GM21529 (cell line): Measurements from ENCODE around the gene PEX14.

Experiments
- ATAC-seq: cut with Tn5 transposase; IDR thresholded peaks from one replicate; pipeline ENCODE4 v1.9.1; 2021; ENCODE audit not compliant: unreplicated experiment

PEX14 gene

DNA sequence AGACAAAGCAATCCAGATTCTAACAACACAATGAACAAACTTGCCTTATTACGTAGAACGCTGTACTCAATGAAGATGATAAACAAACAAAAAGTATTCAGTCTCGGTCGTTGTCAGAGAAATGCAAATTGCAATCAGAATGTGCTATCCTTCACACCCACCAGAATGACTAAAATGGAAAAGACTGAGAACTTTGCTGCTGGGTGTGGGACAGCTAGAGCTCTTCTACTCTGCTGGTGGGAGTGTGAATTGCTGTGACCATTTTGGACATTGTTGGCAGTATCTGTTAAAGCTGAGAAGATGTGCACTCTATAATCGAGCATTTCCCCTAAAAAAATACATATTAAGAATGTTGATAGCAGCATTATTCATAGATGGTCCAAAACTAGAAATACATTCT lies 111.4 kb downstream of the PEX14 start:
- no peak for ATAC-seq

DNA sequence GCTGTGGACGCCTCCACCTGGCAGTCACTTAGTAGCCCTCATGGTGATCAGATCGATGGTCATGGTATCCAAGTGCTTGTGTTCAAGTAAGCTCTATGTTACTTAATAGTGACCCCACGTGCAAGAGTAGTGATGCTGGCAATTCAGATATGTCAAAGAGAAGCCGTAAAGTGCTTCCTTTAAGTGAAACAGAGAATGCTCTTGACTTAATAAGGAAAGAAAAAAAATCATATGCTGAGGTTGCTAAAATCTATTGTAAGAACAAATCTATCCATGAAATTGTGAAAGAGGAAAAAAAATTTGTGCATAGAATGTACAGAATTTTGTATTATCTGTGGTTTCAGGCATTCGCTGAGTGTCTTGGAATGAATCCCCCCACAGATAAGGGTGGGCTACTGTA lies 113.9 kb downstream of the PEX14 start:
- ATAC-seq = no peak

DNA sequence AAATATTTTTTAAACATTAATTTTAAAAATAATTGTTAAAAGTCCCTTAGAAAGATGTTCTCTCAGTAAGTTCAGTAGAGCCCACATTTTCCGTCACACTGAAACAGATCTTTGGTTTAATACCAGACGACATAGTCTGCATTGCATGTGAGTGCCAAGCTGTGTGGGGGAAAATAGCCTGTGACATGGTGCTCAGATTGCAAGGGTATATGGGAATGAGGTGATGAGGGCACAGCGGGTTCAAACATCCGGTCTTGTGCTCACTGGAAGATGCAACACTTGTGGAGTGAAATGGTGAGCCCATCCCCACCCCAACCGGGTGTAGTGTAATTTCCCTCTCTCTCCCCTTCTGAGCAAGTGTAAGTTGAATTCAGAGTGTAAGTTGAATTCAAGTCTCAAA lies 114.3 kb downstream of the PEX14 start:
- ATAC-seq = no peak

DNA sequence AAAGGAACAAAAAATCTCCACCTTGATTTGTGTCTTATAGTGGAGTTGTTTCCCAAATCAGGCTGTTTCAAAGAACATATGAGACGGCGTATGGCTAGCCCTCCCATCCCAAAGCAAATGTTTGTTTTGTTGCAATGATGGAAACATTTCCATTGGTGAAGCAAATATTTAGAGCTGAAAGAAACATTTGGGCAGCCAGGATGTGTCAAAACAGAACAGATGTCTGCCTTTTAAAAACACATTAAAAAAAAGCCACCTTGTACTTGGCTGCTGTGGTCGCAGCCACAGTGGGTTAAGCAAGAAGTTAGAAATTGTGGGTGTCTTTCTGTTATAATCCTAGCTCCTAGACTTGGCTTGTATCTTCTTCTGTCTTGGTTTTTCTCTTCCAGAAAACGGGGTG lies 116.3 kb downstream of the PEX14 start:
- no peak for ATAC-seq

DNA sequence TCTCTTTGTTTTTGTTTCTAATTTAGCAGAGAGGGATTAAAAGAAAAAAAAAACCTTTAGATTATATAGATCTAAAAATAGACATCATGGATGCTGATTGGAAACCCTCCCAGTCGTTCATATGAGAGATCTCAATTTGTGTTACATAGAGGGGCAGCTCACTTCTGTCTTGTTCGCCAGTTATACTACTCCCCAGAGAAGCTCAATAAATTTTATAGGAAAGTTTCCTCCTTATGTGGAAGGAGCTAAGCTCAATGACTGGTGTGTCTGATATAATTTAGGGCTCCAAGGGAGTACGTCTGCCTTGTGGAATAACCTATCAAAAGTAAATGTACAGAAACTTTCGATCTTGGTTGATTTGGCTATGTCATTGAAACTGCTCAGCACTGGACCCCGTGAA lies 117.6 kb downstream of the PEX14 start:
- no peak for ATAC-seq

DNA sequence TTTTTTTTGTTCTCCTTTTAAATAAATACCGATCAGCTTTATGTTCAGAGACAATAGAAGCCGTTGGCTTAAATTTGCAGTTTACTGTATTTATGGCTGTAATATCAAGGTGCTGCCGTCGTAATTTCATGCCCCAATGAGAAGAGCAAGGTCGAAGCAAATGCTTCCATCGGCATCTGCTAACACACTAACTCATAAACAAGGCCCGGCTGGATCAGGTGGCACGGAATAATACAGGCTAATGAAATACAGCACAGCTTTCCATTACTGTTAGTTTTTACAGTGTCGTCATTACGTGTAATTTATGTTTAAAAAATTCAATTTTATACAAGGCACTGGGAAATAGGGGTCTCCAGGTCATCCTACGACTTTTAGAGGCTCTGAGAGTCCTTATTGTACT lies 119.0 kb downstream of the PEX14 start:
- ATAC-seq = no peak

DNA sequence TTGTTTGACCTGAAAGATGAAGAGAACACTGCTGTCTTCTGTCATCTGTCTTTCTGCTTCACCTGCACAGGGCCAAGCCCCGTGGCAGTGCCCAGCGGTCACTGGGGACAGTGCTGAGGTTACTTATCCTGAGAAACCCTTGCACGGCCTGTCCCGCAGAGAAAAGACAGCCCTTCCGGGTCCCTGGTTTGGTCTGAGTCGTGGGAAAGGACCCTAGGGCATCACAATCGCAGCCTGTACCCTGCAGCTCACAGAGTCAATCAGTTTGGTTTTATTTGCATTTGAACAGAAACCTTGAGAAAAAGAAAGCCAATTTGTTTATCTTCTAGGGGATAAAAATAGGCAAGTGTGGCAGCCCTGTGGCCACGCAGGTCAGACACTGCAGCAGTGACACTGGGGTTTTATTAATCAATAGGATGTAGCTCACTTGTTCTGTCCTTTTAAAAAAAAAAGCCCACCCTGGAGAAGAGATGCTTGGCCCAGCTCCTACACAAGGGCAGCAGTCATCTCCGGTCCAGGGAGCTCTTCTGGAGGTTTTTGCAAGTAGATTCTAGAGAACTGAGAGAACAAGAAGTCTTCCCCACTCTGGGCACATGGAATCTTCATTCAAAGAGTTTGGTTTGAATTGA lies 120.0 kb downstream of the PEX14 start:
- no peak for ATAC-seq

DNA sequence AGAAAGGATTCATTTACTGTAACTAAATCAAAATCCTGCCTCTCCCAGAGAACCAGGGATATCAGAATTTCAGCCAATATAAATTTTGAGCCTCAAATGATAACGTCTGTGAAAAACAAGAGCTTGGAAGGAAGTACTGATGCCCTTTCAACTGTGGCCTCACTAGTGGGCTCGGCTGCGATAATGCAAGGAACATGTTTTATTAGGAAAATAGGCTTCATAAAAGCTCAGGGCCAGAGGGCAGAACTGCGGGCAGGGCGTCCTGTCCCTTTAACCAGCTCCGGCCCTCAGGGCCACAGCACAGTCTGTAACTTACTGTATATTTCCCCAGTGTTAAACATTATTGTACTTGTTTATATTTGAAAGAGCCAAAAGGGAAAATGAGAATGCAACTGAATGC lies 122.0 kb downstream of the PEX14 start:
- no peak for ATAC-seq

DNA sequence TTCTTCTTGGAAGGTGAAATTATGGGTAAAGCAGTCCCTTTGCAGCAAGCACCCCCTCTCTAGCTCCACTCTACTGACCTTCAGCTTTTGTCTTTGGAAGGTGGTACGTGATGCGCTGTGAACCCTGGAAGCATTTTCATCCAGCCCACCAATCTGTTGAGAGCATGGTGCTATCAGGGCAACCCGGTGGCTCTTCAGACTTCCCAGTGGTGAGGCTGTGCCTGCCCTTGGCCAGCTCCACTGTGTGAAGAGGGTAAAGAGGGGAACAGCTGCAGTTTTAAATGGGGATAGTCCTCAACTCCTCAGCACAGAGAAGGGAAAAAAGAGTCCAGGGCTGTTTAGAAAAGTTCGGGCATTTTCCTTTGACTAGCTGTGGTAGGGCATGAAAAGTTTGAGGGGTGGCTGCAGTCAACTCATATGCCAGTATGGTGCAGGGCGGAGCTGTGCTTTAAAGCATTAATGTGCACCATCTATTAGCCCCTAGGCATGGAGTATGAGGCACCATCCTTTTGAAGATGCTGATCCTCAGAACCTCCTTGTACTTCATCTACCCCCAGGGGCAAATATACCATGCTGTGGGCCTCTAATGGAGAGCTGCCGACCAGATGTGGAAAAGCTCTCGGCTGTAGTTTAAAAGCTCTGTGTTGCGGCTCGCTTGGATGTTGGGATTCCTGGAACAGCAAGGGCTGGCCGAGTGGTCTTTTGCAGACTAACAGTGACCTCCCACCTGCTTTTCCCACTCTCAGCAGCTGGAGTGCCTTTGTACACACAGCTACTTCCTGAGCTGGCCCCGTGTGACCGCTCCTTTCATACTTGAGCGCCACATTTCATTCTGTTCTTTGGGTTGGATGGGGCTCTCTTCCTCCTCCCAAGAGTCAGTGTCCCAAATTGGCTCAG lies 123.0 kb downstream of the PEX14 start:
- ATAC-seq = no peak

DNA sequence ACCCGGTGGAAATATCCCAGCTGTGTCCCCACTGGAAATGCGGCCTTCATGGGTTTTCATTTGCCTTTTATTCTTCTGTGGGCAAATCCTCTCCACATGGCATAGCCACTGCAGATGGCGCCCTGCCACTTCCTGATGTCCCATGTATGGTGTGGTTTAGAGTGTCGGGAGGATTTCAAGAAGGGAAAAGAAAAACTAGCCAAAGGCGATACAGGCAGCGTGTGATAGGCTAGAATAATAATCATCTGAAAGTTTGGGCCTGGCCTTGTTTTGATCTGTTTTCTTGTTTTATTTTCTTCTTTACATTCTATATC lies 123.6 kb downstream of the PEX14 start:
- no peak for ATAC-seq

DNA sequence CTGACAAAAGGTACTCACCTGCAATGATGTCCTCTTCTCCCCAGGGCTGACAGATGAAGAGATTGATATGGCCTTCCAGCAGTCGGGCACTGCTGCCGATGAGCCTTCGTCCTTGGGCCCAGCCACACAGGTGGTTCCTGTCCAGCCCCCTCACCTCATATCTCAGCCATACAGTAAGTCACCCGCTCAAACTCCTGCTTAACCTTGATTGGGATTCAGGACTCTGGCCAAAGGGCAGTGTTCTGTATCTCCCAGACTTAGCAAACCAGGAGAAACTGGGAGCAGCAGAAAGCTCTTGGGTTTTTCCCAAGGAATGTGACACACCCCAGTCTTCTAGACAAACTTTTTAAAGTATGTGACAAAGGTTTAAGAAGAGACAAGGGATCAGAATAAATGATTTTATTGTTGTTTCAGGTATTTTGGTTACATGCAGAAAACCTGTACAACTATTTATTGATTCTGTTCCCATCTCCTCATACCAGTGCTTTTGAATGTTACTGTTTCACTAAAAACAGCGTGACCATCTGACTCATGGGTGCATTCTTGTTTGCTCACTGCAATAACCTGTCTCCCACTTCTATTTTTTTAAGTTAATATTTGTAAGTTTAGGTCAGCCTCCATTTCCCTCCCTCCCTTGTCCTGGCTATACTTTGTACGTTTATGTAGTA lies 124.6 kb downstream of the PEX14 start:
- no peak for ATAC-seq

DNA sequence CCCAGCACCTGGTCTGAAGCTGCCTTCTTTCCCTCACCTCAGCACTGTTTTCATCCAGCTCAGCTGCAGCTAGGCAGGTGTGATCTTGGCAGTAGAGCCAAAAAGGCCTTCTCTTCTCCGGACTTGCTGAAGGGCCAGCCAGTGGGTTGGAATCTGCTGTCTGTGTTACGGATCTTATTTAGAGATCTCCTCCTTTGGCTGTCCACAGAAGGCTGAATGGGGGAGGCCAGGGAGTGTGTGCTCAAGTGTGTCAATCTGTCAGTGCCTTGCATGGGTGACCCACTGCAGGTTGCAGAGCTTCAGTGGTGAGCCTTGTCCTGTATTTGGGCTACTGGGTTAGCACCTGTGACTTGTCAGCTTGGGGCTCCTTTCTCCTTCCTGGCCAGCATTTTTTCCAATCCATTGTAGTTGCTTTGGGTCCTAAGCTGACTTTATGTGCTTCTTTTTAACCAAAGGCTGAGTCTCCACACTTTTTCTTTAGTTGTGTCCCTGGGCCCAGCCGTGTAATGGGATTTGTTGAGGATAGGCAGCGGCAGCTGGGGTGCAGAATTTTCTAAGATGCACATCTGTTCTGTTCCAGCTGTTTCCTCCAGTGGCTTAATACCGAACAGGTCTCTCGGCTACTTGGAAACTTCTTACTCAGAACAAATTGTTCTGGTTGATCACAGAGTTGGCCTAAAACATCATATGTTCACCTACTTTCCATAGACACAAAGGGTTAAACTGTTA lies 126.8 kb downstream of the PEX14 start:
- no peak for ATAC-seq

DNA sequence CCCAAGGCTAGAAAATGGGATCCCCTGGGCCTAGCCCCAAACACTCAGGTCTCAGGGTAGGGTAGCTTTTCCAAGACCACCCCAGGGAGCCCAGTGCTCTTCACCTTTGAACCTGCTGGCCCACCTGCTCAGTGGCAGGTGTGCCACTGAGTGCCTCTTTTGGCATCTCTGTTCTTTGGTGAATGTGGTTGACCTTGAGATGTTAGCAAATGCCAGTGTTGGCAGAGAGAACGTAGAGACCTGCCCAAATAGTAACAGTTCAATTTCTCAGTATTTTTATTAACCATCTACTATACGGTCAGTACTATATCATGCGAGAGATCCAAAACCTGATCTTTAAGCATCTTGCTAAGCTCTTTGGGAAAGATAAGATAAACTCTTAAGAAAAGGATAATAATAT lies 128.2 kb downstream of the PEX14 start:
- no peak for ATAC-seq

DNA sequence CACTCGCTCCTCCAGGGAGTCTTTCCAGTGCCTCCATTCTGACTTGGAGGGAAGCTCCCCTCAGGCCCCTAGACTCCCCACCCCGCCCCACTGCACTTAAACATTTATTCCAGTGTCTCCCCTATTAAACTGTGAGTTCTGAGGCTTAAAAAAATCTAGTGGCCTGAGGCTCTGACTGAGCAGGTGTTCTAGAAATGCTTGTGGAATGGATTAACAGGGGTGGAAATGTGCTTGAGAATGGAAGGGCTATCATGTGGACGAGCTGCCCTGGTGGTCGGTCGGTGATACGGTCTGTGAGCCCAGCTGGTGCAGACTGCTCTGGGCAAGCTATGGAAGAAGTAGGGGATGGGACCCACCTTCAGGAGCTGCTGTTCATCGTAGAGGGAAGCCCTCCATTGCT lies 130.2 kb downstream of the PEX14 start:
- ATAC-seq = no peak

DNA sequence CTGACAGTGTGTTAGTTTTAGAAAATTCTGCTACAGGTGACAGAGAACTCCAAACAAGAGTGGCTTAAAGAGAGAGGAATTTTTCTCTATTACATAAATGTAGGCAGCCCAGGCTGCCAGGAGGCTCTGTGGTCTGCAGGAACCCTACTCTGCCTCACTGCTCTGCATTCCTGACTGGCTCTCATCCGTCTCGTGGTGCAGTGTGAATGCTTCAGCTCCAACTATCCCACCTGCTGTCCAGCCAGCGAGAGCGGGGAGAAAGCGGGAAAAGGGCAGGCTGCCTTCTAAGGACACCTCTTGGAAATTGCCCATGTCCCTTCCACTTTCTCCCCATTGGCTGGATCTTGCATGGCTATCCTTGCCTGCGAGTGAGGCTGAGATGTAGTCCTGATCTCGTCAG lies 131.3 kb downstream of the PEX14 start:
- no peak for ATAC-seq

DNA sequence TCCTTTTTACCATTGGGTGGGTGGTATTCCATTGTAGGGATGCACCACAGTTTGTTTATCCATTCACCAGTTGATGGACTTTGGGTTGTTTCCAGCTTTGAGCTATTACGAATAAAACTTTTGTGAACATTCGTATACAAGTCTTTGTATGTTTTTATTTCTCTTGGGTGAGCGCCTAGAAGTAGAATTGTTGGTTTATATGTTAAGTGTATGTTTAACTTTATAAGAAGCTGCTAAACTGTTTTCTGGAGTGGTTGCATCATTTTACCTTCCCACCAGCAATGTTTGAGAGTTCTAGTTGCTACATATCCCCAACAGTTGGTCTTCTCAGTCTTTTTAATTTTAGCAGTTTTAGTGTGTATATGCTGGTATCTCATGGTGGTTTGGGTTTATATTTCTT lies 132.5 kb downstream of the PEX14 start:
- no peak for ATAC-seq

DNA sequence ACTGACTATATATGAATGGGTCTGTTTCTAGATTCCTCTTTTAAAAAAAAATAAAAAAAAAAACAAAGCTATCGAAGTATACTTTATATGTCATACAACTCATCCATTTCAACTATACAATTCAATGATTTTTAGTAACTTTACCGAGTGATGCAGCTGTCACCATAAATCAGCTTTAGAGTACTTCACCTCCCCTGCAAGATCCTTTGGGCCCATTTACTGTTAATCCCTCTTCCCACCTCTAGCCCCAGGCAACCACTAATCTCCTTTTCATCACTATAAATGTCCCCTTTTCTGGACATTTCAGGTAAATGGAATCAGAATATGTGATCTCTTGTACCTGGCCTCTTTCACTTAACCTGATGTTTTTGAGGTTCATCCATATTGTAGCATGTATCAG lies 133.9 kb downstream of the PEX14 start:
- ATAC-seq = no peak

DNA sequence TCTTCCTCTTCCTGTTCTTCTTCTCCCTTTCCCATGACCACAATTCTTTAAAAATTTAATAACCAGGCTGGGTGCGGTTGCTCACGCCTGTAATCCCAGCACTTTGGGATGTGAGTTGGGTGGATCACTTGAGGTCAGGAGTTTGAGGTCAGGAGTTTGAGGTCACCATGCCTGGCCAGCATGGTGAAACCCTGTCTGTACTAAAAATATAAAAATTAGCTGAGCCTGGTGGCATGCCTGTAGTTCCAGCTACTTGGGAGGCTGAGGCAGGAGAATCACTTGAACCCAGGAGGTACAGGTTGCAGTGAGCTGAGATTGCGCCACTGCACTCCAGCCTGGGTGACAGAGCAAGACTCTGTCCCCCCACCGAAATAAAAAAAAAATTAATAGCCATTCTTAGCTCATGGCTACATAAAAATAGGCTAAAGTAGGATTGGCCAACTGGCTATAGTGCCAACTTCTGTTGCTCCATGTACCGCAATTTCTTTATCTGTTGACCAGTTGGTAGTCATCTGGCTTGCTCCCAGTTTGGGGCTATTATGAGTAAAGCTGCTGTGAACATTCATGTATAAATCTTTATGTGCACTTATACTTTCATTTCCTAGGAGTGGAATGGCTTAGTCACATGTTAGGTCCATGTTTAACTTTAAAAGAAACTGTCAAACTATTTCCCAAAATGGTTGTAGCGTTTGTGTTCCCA lies 136.3 kb downstream of the PEX14 start:
- no peak for ATAC-seq

DNA sequence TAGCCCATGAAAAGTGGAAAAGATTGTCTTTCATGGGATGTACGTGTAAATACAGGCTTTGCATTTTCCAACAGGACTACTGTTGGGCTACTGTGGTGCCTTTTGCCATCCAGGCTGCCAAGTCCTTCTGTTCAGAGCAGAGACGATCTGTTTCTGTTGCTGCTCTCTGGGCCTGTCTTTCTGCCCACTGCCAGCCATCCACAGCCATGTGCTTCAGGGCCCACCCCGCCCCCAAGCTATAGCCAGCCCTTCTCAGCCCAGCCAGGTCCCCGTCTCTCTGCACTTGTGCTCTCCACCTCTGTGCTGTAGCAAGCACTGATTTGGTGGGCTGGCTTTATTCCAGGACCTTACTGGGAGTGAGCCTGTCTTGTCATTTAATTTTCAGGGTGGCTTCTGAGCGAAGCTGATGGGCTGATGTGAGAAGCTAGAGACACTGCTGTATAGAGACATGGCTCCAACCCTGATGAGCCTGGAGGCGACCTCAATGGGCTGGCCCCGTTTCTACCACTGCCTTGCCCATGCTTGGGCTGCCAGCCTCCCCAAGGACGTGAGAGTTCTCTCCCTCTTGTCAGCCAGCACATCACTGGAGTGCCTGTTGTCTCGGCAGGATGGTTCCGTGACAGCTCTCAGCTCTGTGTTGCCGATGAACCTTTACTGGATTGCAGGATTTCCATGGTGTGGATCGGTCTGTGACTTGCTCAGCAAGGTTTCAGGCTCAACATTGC lies 137.8 kb downstream of the PEX14 start:
- ATAC-seq = no peak

DNA sequence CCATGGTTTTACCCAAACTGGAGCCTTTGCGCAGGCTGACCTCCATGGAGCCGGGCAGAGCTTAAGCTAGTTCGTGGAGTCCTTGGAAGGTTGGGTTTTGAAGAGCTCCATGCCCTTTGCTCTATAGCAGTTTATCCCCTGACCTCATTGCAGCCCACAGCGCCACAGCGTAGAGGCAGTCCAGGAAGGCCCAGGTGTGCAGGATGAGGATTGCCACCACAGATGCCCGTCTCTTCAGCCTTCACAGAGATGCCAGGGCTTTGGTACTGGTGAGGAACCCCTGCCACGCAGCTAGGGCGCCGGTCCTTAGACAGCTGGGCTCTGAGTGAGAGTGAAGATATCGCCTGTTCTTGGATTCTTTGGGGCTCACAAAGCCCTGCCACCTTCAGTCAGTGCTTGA lies 138.6 kb downstream of the PEX14 start:
- no peak for ATAC-seq
